HG02623 (cell line): ENCODE data around the gene SPNS2.

Source experiments
- ATAC-seq: cut with Tn5 transposase; IDR thresholded peaks from one replicate; pipeline ENCODE4 v1.9.1; 2021; ENCODE audit warnings: moderate library complexity; ENCODE audit not compliant: unreplicated experiment

SPNS2 gene

DNA sequence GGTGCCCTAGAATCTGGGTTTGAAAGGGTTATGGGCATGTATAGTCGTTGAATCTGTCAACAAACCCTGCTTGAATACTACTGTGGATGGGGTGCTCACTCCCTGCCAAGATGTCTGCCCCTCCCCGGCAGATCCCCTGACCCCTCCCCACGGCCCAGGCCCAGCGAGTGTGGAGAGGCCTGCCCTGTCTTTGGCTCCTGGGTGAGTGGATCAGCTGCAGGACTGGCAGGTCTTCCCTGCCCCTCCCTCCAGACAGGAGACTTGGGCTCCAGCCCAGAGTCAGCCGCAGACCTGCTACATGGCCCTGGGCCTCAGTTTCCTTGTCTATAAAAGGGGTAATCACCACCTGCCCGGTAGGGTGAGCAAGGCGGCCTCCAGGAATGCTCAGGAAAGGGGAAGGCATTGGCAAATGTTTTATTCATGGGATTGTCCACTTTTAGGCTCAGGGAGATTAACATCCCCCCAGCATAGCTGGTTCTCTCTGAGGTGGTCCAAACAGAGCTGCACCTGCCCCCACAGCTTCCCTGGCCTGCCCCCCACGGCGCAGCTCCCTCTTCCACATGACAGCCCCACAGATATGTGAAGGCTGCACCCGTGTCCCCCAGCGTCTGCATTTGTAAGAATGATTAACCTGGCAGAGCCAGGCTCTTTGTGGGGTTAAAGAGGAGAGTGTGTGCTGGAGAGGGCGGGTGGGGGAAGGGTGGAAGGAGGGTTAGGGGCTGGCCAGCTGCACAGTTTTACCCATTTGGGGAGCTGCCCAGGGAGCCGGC, 18.5 kb upstream of the SPNS2 start:
- no peak for ATAC-seq

DNA sequence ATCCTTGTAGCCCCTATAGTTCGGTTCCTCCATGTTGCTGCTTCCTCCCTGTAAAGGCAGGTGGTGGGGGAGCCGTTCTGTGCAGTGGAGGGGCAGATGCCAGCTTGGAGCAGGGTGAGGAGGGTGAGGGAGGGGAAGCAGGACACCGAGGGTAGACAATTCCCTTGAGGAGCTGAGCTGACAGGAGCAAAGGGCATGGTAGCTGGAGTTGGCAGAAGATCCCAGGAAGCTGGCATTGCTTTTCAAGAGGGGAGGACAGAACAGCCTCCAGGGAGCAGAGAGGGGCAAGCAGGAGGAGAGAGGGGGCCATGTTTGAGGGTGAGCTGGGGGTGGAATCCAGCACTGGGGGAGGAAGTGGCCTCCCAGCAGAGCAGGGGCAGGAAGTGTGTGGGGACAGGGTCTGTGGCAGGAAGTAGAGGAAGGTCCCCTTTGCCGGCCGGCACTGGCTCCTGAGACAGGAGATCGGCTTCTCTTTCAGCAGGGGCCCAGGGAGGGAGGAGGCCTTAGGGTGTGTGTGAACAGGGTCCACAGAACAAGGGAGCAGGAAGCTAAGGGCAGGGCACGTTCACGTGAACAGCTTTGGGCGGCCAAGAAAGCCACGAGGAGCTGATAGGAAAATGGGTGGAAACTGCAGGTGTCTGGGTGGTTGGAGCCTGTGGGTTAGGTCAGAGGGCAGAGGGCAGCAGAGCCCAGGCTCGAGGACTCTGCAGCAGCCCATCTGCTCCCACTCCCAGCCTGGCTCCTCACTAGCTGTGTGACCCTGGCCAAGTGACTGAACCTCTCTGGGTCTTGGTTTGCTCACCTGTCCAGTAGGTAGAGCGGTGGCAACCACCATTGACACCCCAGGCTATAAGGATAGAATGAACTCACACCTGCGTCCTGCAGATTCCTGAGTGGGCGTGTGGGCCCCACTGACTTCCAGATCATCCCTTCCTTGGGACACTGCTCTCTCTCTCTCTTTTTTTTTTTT, 17.5 kb upstream of the SPNS2 start:
- ATAC-seq, result no peak

DNA sequence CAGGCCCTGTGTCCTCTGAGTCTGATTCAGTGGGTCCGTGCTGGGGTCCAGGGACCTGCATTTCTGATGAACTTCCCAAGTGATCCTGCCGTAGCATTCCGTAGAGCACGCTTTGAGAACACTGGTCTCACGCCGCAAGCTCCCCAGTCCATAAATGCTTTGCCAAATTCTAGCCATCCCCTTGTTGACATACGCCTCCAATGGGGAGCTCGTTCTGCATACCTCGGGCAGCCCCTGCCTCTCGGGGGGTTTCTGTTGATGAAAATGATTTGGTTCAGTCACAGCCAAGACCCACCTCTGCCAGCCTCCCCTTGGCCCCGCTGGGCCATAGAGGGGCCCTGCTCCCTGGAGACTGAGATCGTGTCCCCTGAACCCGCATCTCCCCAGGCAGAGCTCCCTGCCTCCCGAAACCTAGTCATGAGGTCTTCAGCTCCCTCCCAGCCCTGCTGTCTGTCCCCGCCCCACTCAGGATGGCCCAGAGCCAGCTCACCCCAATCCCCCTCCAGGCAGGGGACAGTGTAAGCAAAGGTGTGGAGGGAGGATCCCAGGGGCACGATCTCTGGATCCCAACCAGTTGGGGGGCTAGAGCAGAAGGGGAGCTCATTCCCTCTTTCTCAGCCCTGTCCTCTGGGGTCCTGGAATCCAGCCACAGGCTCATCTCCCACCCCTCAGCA, 16.2 kb upstream of the SPNS2 start:
- ATAC-seq, result no peak

DNA sequence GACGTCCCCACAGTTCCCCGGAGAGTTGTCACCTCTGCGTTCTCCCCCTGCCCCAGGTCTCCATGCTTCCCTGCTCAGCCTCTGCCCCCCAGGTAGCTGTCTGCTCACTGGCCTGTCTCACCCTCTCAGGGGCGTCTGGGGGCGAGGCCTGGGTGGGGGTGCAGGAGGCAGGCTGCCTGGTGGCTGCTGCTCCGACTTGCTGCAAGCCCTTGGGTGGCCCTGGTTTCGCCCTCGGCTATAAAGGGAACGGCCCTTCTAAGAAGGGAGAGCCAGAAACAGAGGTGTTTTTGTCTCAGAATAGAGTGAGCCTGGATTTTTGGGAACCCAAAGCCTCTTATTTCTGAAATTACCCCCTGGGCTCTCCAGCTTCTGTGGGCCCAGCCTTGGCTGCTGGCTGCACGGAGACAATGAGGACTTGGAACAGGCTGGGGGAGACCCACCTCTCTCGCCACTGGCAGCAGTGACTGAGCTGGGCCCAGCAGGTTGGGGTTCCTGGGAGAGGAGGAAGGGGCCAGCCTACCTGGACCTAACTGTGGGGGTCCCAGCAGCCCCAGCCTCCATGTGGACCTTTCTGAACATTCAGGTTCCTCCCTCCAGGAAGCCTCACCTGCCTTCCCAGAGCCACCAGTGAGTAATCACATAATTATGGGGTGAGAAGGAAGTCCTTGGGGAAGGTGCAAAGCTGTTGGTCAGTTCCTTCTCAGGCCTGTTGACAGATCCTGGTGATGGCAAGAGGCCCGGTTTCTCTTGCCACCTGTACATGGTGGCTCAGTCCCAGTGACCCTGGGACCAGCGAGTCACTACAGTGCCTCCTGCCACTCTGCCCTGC, 15.5 kb upstream of the SPNS2 start:
- no peak for ATAC-seq

DNA sequence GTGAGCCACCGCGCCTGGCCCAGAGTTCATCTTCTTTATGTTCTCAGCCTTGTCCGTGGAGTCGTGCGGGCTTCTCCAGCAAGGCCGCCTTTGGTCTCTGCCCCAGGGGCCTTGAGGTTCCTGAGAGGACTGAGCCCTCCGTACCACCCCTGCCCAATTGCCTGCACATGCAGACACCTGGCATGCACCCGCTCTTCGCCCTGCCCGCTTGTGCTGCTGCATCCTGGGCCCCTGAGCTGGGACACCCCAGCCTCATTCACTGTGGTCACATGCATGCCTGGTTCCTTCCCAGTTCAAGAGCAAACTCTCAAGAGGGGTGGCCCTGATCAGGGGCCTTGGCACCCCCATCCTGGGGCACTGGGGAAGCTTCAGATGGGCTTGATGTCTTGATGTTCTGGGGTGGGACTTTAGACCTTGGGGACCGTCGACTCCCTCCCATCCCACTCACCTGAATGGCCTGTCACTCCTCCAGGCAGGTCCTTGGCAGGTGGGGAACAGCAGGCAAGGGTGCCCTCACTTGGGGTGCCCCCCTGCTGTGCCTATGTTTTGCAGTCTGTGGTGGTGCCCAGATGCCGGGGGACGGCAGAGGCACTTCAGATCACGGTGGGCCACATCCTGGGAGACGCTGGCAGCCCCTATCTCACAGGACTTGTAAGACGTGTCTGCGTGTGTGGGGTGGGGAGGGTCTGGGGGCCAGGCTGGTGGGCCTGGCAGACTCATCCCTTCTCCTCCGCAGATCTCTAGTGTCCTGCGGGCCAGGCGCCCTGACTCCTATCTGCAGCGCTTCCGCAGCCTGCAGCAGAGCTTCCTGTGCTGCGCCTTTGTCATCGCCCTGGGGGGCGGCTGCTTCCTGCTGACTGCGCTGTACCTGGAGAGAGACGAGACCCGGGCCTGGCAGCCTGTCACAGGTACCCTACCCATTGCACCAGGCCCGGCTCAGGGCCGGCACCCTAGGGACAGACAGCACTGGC, 12.7 kb upstream of the SPNS2 start:
- no peak for ATAC-seq

- ATAC-seq, result no peak
Measured at GRCh38 chr17:4487296-4487695, 11.4 kb upstream of the SPNS2 start.

GRCh38 chr17:4487820-4488716, 10.6 kb upstream of the SPNS2 start:
- ATAC-seq, result no peak

GRCh38 chr17:4488989-4489595, 9.6 kb upstream of the SPNS2 start:
- no peak for ATAC-seq

DNA sequence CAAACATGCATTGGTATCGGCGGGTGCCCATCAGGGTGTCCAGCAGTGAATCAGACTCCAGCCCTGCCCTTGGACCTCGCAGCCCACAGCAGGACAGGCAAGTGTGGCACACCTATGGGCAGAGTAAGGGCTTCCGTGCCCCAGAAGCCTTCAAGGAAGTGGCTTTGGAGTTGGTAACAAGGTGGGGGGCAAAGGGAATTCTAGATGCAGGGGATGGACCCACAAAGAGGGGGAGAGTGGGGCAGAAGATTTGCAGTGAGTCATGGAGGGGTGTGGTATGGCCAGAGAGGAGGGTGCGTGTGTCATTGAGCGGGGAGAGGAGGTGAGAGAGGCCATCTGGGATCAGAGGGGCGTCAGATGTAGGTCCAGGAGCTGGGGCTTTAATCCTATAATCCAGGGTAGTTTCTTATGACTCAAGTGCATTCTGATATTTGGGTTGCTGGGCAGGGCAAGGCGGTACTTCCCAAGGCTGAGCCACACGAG, 8.5 kb upstream of the SPNS2 start:
- ATAC-seq, result no peak

DNA sequence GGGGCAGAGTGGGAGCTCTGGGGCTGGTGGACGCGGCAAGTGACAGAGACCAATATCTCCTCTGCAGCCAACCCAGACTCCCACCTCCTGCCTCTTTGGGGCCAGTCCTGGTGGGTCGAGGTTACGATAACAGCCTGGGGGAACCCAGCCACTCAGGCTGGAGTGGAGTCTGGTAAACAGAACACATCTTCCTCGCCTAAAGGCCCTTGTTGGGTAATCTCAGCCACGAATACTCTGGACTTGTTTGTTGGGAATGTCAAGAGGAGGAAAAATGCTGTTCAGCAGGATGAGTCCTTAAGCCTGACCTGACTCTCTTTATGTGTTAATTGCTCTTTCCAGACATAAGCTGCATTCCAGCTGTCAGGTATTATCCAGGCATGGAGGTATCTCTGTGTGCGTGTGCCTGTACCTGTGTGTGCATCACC, 8.0 kb upstream of the SPNS2 start:
- no peak for ATAC-seq

- no peak for ATAC-seq
Measured at GRCh38 chr17:4492721-4493561, 5.7 kb upstream of the SPNS2 start.

- ATAC-seq, result no peak
Measured at GRCh38 chr17:4497101-4497824, 1.4 kb upstream of the SPNS2 start.

GRCh38 chr17:4499431-4500190, 930 bp downstream of the SPNS2 start:
- no peak for ATAC-seq

DNA sequence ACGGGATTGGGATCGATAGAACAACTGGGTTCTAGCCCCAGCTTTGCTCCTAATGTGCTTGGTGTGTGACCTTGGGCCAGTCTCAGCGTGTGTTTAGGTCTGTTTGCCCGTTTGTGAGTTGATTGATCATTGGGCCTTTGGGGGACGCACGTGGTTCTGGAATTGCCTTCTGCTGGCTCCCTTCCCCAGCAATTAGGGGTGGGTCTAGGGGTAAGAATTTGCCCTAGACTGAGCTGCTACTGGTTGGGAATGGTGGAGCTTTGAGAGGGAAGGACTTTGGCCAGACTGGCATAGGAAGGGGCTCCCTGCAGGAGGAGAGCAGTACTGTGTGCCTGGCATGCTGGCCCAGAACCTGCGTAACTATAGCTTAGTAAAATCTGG, 1.5 kb downstream of the SPNS2 start:
- no peak for ATAC-seq

- no peak for ATAC-seq
Measured at GRCh38 chr17:4501295-4501949, 2.7 kb downstream of the SPNS2 start.
